ENCODE results near the gene FZD4. TPM values are rescaled to one million over a fixed set of nuclear protein-coding genes. Genes with fewer than 3 reads are reported as not detected.
A peak's percentile ranks its signal among the peaks of the same experiment; 100 is the strongest.

Gene FZD4
- total and polyA plus RNA-seq, 8 donors, result 20.7 to 27.1 (median 25.5) TPM

GRCh38 chr11:86919557-86920210, 35.5 kb downstream of the FZD4 start:
- H3K4me1 ChIP-seq, result peaks cover 0 to 3% of the 10 kb centered on the region in 2 donors
- DNase-seq, result peak in 1 of 4 donors; percentile 66
- H3K36me3 ChIP-seq, result no peaks in the 10 kb centered on the region
- H3K27ac ChIP-seq, result peak overlapping the region in 1 of 2 donors; percentile 34
- H3K4me3 ChIP-seq, result no peak overlapping the region
- H3K27me3 ChIP-seq, result no peaks in the 10 kb centered on the region
- peak in 1 of 2 donors; percentile 51 for TF ChIP-seq CTCF (IDR thresholded peaks at IDR 0.05)
- H3K9me3 ChIP-seq, result no peaks in the 10 kb centered on the region
- intact Hi-C loops (cut with DNase I), result loop anchor here in 1 of 2 donors (5.0 kb wide), 1 partner anchor 47 kb away; no protein-coding TSS in a partner anchor
- peak; percentile 83 for ATAC-seq

- Histone ChIP-seq H3K27me3 (no peaks in the 10 kb centered on the region), H3K36me3 (no peaks in the 10 kb centered on the region), H3K27ac (peak overlapping the region in 1 of 2 donors; percentile 34), H3K4me1 (peaks cover 0 to 3% of the 10 kb centered on the region in 2 donors), H3K4me3 (no peak overlapping the region), H3K9me3 (no peaks in the 10 kb centered on the region)
- TF ChIP-seq CTCF (IDR thresholded peaks at IDR 0.05), result no peak
- ATAC-seq, result no peak
- no peak for DNase-seq
- intact Hi-C loops (cut with DNase I), result no loop called here
Observed at GRCh38 chr11:86918973-86919372, 36.2 kb downstream of the FZD4 start.

- Histone ChIP-seq H3K4me1 (peaks cover 0 to 3% of the 10 kb centered on the region in 2 donors), H3K36me3 (no peaks in the 10 kb centered on the region), H3K27me3 (no peaks in the 10 kb centered on the region), H3K9me3 (no peaks in the 10 kb centered on the region), H3K4me3 (no peak overlapping the region), H3K27ac (peak overlapping the region in 1 of 2 donors; percentile 34)
- no peak for TF ChIP-seq CTCF (IDR thresholded peaks at IDR 0.05)
- no peak for ATAC-seq
- intact Hi-C loops (cut with DNase I), result no loop called here
- DNase-seq, result no peak
Observed at GRCh38 chr11:86918496-86918895, 36.7 kb downstream of the FZD4 start.

GRCh38 chr11:86917589-86917988, 37.6 kb downstream of the FZD4 start:
- intact Hi-C loops (cut with DNase I), result no loop called here

More at GRCh38 chr11:86917589-86917988, 37.6 kb downstream of the FZD4 start:
- ATAC-seq (no peak), DNase-seq (no peak)
- H3K27ac ChIP-seq, result no peak overlapping the region
- no peaks in the 10 kb centered on the region for H3K27me3 ChIP-seq
- TF ChIP-seq CTCF (IDR thresholded peaks at IDR 0.05), result no peak
- no peak overlapping the region for H3K4me3 ChIP-seq
- no peaks in the 10 kb centered on the region for H3K9me3 ChIP-seq
- H3K4me1 ChIP-seq, result peaks cover 0 to 3% of the 10 kb centered on the region in 2 donors
- H3K36me3 ChIP-seq, result no peaks in the 10 kb centered on the region
